NK-92 treated with Interleukin-12 subunit alpha and Interleukin-12 subunit beta, amount 100 ng/mL, for 24 hours (cell line): Measurements from ENCODE around the gene EGFR.

Experiments
- DNase-seq: peaks from one replicate; lab custom pipeline; 2025; lab: John Stamatoyannopoulos, UW

The EGFR gene

DNA sequence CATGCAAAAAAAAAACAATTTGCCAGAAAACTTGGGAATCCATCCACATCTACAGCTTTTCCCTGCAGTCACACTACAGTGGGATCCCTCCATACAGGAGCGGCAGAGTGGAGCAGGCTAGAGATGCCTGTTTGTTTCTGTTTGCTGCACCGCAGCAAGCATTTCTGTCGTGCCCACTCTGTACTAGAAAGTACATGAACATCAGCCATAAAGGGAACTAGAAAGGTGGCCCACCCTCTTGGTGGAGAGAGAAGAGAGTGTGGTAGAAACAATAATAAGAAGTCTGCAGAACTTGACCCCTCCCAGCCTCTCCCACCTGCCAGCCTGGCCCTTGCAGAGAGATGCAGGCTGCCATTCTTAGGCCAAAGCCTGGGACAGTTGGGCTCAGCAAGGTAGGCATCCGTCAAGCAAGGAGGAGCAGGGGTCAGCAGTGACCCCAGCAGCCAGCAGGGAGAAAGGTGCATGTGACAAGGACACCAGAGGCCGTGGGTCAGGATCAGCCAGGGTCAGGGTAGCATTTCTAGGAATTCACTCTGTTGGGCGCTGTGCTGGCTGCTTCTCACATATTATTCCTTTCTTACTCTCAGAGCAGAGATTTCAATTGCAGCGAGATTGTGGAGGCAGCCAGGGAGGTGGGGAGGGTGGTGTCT is 171.8 kb downstream of the EGFR start:
- DNase-seq: no peak

- DNase-seq: no peak
Measured at GRCh38 chr7:55191161-55191925, 172.5 kb downstream of the EGFR start.

DNA sequence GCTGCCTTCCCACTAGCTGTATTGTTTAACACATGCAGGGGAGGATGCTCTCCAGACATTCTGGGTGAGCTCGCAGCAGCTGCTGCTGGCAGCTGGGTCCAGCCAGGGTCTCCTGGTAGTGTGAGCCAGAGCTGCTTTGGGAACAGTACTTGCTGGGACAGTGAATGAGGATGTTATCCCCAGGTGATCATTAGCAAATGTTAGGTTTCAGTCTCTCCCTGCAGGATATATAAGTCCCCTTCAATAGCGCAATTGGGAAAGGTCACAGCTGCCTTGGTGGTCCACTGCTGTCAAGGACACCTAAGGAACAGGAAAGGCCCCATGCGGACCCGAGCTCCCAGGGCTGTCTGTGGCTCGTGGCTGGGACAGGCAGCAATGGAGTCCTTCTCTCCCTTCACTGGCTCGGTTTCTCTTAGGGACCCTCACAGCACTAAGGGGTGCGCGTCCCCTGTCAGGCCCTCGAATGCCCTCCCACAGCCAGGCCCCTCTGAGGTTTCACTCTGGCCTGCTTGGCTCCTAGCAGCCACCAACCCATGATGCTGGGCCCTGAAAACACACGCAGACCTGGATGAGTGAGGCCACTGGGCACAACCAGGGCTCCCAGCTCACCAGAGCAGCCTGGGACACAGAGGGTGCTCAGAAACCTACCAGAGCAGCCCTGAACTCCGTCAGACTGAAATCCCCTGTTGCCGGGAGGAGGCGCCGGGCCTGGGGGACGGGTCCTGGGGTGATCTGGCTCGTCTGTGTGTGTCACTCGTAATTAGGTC is 173.3 kb downstream of the EGFR start:
- no peak for DNase-seq

DNA sequence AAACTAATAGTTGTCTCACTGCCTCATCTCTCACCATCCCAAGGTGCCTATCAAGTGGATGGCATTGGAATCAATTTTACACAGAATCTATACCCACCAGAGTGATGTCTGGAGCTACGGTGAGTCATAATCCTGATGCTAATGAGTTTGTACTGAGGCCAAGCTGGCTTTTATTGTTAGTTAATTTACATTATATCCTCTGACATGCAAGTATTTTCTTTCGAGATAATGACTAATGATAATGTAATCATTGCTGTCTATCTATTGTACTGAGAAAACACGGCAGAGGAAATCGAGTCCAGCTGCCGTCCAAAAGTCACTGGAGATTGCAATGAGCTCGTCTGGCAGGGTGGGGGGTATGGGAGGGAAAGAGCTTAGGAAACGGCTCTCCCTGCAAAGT is 173.9 kb downstream of the EGFR start:
- no peak for DNase-seq

- DNase-seq: no peak
Measured at GRCh38 chr7:55193245-55193644, 174.4 kb downstream of the EGFR start.

- DNase-seq: no peak
Measured at GRCh38 chr7:55194522-55194921, 175.7 kb downstream of the EGFR start.

DNA sequence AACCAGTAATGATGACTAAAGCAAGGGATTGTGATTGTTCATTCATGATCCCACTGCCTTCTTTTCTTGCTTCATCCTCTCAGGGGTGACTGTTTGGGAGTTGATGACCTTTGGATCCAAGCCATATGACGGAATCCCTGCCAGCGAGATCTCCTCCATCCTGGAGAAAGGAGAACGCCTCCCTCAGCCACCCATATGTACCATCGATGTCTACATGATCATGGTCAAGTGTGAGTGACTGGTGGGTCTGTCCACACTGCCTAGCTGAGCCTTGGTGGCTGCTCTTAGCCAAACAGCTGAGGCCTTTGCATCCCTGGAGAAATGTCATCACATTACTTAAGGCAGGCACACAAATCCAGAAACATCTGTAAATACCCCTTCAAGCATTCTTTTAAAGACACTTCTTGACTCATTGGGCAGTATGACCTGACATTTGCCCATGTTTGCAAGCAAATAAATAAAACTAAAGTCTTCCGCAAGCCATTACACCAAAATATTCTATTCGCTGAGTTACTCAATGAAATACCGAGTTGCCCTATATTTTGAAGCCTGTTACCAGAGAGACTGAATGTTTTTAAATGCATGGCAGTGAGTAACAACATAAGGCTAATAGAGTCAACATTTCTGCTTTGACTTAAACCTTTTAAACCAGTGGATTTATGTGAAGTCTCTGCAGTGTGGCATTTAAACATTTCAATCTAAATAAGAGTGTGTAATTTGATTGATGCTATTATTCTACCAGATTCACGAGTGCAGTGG is 180.0 kb downstream of the EGFR start:
- no peak for DNase-seq

DNA sequence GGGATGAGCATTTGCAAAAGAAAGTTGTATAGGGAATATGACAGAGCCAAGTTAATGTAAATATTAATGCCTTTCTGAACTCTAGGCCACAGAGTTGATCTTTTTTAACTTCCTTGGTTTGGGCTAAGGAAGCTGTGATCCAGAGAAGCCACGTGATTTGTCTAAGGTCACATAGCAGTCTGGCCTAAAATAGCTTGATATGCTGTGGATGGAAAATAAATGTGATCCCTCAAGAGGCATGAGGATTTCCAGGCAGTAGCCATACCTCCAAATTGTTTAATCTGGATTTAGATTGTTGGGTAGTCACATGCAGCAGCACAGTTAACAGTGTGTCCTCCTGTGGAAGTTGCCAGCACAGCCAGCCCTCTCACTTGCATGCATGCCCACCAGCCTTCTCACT is 180.6 kb downstream of the EGFR start:
- no peak for DNase-seq

DNA sequence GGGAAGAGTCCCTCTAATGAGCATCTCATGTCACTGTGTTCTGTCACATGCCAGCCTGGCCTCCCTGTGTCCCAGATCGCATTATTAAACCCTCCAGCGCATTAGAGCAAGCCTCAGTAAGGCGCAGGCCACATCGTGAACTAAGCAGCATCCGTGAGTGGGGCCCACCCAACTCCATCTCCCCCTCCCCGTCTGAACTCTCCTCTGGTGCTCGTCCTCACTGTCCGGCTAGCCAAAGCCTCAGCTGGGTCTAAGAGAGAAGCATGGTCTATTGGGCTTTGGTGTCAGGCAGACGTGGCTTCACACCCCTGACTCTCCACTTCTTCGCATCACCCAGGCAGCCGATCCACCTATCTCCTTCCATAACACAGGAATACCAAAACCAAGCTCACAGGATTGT is 181.6 kb downstream of the EGFR start:
- DNase-seq: no peak

DNA sequence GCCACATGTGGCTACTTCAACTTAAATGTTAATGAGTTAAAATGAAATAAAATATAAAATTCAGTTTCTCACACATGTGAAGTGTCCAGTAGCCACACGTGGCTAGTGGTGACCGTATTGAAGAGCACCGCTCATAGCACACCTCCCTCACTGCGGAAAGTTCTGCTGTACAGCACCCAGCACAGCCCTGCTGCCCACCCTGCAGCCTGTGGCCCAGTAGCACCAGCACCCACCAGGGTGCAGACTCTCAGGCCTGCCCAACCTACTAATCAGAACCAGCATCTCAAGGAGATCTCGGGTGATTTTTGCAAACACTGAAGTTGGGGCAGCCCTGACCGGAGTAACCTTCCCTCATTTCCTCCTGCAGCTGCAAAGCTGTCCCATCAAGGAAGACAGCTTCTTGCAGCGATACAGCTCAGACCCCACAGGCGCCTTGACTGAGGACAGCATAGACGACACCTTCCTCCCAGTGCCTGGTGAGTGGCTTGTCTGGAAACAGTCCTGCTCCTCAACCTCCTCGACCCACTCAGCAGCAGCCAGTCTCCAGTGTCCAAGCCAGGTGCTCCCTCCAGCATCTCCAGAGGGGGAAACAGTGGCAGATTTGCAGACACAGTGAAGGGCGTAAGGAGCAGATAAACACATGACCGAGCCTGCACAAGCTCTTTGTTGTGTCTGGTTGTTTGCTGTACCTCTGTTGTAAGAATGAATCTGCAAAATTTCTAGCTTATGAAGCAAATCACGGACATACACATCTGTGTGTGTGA is 183.5 kb downstream of the EGFR start:
- DNase-seq: no peak

DNA sequence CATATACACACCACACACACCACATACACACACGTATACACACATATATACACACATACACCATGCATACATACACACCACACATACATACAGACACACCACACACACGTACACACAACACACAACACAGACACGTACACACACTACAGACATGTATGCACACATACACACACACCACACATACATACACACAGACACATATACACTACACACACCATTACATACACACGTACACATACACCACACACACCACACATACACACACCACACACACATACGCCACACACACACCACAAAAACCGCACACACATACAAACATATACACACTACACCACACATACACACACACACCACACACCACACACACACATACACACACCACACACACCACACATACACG is 184.5 kb downstream of the EGFR start:
- no peak for DNase-seq

- no peak for DNase-seq
Measured at GRCh38 chr7:55205124-55205955, 186.5 kb downstream of the EGFR start.

DNA sequence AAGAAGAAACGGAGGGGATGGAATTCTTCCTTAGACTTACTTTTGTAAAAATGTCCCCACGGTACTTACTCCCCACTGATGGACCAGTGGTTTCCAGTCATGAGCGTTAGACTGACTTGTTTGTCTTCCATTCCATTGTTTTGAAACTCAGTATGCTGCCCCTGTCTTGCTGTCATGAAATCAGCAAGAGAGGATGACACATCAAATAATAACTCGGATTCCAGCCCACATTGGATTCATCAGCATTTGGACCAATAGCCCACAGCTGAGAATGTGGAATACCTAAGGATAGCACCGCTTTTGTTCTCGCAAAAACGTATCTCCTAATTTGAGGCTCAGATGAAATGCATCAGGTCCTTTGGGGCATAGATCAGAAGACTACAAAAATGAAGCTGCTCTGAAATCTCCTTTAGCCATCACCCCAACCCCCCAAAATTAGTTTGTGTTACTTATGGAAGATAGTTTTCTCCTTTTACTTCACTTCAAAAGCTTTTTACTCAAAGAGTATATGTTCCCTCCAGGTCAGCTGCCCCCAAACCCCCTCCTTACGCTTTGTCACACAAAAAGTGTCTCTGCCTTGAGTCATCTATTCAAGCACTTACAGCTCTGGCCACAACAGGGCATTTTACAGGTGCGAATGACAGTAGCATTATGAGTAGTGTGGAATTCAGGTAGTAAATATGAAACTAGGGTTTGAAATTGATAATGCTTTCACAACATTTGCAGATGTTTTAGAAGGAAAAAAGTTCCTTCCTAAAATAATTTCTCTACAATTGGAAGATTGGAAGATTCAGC is 187.6 kb downstream of the EGFR start:
- DNase-seq: no peak

- DNase-seq: no peak
Measured at GRCh38 chr7:55207436-55208125, 188.8 kb downstream of the EGFR start.

- DNase-seq: no peak
Measured at GRCh38 chr7:55209366-55209765, 190.5 kb downstream of the EGFR start.

- no peak for DNase-seq
Measured at GRCh38 chr7:55210176-55210575, 191.4 kb downstream of the EGFR start.

DNA sequence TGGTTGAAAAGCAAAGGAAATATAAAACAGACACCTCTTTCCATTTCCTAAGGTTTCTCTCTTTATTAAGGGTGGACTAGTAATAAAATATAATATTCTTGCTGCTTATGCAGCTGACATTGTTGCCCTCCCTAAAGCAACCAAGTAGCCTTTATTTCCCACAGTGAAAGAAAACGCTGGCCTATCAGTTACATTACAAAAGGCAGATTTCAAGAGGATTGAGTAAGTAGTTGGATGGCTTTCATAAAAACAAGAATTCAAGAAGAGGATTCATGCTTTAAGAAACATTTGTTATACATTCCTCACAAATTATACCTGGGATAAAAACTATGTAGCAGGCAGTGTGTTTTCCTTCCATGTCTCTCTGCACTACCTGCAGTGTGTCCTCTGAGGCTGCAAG is 191.9 kb downstream of the EGFR start:
- no peak for DNase-seq

DNA sequence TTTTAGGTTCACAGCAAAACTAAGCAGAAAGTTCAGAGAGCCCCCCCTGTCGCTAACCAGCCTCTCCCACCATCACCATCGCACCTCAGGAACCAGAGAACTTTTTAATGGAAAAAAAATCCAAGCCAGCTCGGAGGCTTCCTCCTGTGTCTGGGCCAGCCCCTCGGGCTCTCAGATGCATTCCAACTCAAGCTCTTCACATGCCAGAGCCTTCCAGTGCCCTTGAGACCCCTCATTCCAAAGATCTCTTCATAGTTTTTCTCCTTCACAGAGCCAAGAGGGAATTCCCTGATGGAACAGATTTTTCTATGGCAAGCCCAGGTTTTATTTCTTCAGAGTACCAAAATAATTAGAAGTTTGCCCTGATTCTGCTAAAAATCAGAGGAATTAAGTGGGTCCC is 192.9 kb downstream of the EGFR start:
- no peak for DNase-seq

DNA sequence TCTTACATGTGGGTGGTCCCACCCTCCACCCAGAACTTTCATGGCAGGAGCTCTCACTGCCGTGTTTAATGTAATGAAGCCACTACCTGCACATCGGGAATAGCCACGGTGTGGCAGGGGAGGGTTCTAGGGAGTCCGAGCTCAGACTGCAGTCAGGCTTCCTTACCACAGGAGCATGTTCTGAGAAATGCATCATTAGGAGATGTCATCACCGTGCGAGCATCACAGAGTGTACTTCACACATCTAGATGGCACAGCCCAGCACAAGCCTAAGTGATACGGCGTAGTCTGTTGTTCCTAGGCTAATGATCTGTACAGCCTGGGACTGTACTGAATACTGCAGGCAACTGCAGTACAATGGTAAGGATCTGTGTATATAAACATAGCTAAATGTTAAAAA is 193.4 kb downstream of the EGFR start:
- no peak for DNase-seq
